Measurements from ENCODE around the gene DTWD2. TPM values are rescaled to one million over a fixed set of nuclear protein-coding genes. Genes with fewer than 3 reads are reported as not detected.

Gene DTWD2, protein sequence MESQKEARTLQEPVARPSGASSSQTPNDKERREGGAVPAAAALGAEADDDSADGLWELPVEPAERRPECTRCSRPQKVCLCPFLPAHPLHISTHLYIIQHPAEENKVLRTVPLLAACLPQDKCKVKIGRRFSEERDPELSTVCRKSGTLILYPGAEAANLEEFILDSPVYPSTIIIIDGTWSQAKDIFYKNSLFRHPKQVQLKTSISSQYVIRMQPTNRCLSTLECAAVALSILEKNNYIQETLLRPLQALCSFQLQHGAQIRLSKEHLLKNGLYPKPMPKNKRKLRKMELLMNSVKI
- 10 to 100 TPM in 2 of 4 donors, 1 to 10 TPM in 2; 6.2 to 14.2 (median 10.9) TPM for total RNA-seq

DNA sequence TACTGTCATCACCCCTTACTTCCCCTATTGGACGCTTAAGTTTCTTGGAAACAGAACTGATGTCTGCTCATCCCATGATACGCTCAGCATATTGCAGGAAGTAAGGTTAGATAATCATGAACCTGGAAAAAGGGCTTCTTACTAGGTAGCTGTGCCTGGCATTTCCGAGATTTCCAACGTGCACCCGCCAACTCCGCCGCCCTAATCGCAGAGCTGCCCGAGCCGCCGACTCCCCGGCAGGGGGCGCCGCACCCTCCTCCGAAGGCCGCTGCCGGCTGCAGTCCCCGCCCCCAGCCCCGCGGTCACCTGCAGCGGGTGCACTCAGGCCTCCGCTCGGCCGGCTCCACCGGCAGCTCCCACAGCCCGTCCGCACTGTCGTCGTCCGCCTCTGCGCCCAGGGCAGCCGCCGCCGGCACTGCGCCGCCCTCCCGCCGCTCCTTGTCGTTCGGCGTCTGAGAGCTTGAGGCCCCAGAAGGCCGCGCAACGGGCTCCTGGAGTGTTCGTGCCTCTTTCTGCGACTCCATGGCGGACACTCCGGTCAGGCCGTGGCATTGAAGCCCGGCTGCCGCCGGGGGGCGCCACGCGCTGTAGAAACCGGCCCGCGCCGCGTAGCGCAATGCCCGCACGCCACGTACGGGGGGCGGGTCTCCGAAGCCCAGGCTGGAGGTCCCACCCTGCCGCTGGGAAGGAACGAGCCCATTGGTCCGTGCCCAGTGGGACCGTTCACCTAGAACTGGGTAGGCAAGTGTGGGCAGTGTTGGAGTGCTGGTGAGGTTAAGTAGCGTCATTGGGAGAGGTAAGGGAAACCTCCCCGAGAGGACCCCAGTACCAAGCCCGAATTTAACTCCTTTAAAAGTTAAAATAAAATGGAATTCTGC is at the start of gene DTWD2:
Gene DTWD2, minus strand, starts transcription at position 560 of the 878 bp plus-strand sequence. Its CDS starts 36 bp downstream, at position 524.
- TF ChIP-seq, protein P1, sequence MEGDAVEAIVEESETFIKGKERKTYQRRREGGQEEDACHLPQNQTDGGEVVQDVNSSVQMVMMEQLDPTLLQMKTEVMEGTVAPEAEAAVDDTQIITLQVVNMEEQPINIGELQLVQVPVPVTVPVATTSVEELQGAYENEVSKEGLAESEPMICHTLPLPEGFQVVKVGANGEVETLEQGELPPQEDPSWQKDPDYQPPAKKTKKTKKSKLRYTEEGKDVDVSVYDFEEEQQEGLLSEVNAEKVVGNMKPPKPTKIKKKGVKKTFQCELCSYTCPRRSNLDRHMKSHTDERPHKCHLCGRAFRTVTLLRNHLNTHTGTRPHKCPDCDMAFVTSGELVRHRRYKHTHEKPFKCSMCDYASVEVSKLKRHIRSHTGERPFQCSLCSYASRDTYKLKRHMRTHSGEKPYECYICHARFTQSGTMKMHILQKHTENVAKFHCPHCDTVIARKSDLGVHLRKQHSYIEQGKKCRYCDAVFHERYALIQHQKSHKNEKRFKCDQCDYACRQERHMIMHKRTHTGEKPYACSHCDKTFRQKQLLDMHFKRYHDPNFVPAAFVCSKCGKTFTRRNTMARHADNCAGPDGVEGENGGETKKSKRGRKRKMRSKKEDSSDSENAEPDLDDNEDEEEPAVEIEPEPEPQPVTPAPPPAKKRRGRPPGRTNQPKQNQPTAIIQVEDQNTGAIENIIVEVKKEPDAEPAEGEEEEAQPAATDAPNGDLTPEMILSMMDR (IDR thresholded peaks at IDR 0.05; ENCODE audit: low read depth) = no peak

DNA sequence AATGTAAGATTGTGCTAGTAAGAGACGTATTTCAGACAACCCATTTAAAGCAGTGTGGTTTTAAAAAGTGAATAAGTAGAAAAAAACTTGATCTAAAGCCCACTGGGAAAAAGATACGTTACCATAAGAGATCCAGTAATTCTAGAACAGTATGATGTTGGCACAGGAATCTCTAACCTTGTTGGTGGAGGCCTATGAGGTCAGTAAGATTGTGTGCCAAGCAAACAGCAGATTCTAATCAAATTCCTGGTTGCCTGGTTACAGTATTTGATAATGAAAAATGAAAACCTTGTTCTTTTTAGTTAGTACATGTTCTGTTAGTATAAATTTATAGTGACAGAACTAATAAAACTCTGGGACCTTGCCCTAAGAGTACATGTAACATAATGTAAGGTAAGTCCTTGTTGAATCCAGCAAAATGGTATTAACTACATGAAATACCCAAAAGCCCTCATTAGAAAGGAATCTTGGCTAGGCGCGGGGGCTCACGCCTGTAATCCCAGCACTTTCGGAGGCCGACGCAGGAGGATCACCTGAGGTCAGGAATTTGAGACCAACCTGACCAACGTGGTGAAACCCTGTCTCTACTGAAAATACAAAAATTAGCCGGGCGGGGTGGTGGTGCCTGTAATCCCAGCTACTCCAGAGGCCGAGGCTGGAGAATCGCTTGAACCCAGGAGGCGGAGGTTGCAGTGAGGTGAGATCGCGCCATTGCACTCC is 49.3 kb upstream of the DTWD2 start:
- TF ChIP-seq, protein P1 (IDR thresholded peaks at IDR 0.05; ENCODE audit: low read depth) = no peak

DNA sequence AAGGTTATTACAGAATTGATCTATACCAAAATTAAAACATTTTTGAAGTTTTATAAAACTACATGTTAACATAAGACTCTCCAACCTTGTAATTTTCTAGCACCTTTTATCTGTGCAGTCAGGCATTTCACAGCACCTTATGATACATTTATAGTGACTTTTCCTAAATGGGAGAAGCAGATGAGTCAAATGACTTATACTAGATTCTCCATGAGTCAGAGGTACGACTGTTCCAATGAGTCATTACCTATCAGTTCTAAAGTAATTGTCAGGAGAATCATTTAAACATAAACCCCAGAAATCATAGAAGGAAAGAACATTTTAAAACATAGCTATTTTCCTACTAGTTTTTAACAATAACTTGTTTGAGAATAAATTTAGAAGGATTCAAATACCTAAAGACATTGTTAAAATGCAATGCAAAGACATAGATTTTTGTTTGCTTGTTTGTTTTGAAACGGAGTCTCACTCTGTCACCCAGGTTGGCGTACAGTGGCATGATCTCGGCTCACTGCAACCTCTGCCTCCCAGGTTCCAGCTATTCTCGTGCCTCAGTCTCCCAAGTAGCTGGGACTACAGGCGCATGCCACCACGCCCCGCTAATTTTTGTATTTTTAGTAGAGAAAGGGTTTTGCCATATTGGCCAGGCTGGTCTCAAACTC is 47.9 kb upstream of the DTWD2 start:
- TF ChIP-seq, protein P1 (IDR thresholded peaks at IDR 0.05; ENCODE audit: low read depth) = no peak

DNA sequence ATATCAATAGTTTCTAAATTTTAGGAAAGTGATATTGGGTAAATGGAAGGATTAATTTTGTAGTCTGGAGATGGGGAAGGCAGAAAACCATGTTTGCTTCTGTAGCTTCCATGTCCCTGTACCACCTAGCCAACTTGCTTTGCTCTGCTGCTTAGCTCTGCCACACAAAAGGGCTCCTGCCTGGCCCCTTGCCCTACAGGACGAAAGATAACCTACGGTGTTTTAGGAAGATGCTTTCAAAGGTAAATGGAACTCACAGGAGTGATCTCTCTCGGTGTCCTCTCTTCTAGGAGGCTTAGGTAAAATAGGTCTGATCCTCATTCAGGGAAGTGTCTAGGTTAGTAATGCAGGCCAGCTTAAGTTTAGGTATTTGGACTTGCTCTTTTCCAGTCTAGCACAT is 44.8 kb upstream of the DTWD2 start:
- TF ChIP-seq, protein P1 (IDR thresholded peaks at IDR 0.05; ENCODE audit: low read depth) = no peak

DNA sequence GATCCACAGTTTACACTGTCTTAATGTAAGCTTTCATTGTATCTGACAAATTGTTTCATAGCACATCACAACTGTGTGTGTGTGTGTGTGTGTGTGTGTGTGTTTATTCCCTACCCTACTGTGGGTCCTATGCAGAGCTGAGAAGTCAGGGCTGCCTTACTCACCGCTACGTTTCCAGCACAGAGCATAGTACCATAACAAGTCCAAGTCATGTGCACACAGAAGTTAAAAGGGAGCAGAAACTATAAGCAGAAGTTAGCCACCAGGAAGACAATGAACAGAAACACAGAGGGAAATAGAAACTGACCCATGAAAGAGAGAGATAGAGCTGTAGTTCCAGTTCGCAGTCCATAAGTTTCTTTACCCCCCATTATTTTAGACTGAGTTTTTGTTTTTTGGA is 44.3 kb upstream of the DTWD2 start:
- TF ChIP-seq, protein P1 (IDR thresholded peaks at IDR 0.05; ENCODE audit: low read depth) = no peak

DNA sequence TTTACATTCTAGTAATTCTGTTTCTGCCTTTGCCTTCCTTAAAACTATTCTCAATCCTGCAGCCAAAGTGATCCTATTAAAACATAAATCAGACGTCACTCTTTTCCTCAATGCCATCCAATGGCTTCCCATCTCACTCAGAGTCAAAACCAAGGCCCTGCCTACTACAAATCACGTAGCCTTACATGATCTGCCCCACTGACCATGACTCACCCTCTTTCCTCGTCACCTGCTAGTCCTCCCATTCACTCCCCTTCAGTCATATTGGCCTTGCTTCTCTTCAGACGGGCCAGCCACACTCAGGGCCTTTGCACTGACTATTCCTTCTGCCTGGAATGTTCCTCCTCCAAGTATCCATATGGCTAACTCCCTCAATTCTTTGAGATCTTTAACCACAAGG is 43.6 kb upstream of the DTWD2 start:
- TF ChIP-seq, protein P1 (IDR thresholded peaks at IDR 0.05; ENCODE audit: low read depth) = no peak
